SIG-M5 treated with dmso at 0.1 percent for 504 hours (cell line): ENCODE measurements around the gene PNLIPRP3.

ENCODE experiments used
- DNase-seq: peaks from one replicate; lab custom pipeline; 2025; ENCODE audit not compliant: unreplicated experiment; lab: John Stamatoyannopoulos, UW

PNLIPRP3 gene

DNA sequence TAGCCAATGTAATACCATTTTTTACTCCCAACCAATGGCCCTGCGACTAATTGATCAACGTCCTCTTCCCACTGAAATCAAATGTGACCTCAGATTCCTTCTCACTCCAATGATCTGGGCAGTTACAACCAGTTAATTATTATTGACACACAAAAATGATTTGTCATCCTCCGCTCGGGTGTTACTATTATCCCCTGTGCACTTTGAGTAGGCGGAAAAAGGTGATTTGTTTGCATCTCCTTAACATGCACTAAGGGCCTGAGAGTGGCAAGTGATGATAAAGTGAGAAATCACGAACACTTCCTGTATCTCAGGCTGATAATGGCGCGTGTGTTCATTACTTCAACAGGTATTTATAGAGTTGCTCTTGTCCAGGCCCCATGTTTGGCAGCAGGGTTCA, 77.1 kb downstream of the PNLIPRP3 start:
- DNase-seq, result no peak

GRCh38 chr10:116510565-116510964, 82.9 kb downstream of the PNLIPRP3 start:
- no peak for DNase-seq

DNA sequence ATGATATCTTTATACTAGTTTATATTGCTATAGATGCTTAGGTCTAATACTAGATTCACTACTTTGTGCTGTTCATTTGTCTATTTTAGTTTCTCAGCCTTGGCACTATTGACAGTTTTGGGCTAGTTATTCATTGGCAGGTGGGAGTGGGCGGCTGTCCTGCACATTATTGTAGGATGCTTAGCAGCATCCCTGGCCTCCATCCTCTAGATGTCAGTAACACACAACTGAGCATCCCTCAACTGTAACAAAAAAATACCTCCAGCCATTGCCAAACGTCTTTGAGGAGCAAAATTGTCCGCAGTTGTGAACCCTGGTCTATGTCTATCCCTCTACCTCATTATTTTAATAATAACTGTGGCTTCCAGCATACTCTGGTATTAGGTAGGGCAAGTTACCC, 83.7 kb downstream of the PNLIPRP3 start:
- DNase-seq, result no peak

DNA sequence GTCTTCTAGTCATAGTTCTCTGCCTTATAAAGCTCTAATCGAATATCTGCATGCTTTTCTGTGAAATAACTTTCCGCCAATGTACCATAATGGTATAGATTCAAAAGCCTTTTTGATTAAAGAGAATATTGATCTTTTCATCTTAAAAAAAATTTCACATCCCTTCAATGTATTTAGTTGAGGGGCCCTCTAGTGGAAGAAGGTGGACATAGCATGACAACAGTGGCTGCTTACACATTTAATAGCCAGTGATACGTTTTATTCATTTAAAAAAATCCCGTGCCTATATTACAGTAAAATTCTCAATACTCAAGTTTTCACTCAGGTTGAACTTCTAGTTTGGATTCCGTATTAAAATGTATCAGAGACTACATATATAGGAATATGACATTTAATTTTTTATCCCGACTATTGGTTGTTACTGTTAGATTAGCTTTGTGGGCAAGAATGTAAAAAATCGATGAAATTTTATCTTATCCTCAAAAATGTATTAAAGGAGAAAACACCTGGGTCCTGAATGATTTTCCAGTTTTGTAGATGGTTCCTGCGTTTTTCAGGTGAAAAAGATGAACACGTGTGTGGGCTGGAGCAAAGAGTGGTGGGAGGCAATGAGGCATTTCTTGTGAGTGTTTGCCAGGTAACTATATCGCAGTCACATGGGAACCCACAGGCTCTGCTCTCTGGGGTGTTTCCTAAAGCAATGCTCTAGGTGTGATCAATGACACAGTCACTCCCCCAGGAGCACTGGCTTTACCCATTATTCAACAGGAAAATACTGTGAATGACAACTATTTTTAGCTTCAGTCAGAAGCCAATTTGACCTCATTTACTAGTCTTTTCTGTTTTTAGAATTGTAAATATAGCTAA, 94.0 kb downstream of the PNLIPRP3 start:
- peak; percentile 13 for DNase-seq

- no peak for DNase-seq
Observed at GRCh38 chr10:116522803-116523381, 95.2 kb downstream of the PNLIPRP3 start.

GRCh38 chr10:116524736-116525135, 97.1 kb downstream of the PNLIPRP3 start:
- DNase-seq, result no peak

DNA sequence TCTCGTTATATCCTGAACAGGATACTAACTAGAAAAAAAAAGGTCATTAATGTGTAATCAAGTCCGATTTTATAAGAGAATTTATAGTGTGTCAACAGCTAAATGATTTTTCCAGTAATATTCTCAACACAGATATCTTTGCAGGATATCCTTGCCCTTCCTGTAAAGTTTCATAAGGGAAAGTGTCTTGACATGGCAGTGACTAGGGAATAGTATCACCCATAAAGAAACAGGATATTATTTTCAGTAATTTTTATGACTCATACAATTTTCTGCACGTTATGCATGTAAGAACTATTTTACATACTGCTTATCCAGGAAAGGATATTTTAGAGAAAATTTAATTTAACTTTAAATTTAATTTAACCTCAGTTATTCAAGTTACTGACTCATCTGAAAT, 98.6 kb downstream of the PNLIPRP3 start:
- DNase-seq, result no peak
